Heart left ventricle (tissue), 13 donors: Measurements from ENCODE around the gene ATP1B4.

Experiments used
- POLR2A ChIP-seq, 2 donors: fragments of 450-650 bp; IDR thresholded peaks; one replicate each; pipeline ENCODE4 v1.6.1; 2017; ENCODE audit warnings: antibody characterized with exemption in 2 of 2, mild to moderate bottlenecking in 2 of 2, moderate library complexity in 2 of 2
- TF ChIP-seq, protein P1 (sequence below), 12 donors: fragments of 200-600 bp; sonication (generic) in 4 of 12; IDR thresholded peaks; one replicate each; pipeline versions ENCODE4 v1.5.0 to v1.8.0; 2018 to 2022; ENCODE audit warnings: antibody characterized with exemption in 12 of 12, mild to moderate bottlenecking in 5 of 12
- donor health status: ischemic (EF 13 %, LVEDD 7.1; RV severe dilation, severe dysfunction).
- donor health status: DM: no; HTN: yes; CAD: no.
- donor health status: DM: no; HTN: no; CAD: no.
- donor health status: ischemic (EF 25% LVEDD 6.9; RV normal size, moderate dysfunction).
- donor health status: ischemic (EF 25% LVEDD 5.7; RV mildly dilated, moderate dysfunction).
- donor health status: ischemic (EF 35%, LVEDD 5.7; RV mildly dilated, moderate dysfunction).
- donor health status: nonischemic (EF 11% LVEDD 7.7; RV severe dilation, severe dysfunction).
- donor health status: DM: yes; HTN: yes; CAD: no.
- donor health status: PGD.
- donor health status: ischemic (EF 29% LVEDD 5.4; RV normal size, mild dysfunction).
- donor health status: nonischemic (EF 23%, LVEDD 6.1; RV moderate dilation, normal function).

DNA sequence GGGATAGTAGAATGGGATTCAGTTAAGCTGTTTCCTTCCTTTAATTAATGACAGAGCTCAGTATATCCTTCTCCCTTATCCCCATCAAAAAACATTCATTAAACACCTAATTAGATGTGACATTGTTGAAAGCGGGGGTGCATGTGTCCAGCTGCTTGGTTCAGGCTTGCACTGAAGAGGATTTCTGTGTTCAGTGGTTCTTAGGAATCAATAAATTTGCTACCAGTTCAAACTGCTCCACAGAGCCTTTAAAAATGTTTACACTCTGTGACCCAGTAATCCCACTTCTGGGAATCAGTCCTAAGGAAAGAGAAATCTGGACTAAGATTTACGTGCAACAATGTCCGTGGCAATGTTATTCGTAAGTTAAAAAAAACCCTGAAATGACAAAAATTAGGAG is 43.5 kb upstream of the ATP1B4 start:
- TF ChIP-seq, protein P1, sequence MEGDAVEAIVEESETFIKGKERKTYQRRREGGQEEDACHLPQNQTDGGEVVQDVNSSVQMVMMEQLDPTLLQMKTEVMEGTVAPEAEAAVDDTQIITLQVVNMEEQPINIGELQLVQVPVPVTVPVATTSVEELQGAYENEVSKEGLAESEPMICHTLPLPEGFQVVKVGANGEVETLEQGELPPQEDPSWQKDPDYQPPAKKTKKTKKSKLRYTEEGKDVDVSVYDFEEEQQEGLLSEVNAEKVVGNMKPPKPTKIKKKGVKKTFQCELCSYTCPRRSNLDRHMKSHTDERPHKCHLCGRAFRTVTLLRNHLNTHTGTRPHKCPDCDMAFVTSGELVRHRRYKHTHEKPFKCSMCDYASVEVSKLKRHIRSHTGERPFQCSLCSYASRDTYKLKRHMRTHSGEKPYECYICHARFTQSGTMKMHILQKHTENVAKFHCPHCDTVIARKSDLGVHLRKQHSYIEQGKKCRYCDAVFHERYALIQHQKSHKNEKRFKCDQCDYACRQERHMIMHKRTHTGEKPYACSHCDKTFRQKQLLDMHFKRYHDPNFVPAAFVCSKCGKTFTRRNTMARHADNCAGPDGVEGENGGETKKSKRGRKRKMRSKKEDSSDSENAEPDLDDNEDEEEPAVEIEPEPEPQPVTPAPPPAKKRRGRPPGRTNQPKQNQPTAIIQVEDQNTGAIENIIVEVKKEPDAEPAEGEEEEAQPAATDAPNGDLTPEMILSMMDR (IDR thresholded peaks at IDR 0.05), result no peak
- no peak for TF ChIP-seq POLR2A (IDR thresholded peaks at IDR 0.05)
